B cell (primary cell): ENCODE data around the gene SLC30A2. TPM values are rescaled to one million over a fixed set of nuclear protein-coding genes. Genes with fewer than 3 reads are reported as not detected.

Experiments used
- ATAC-seq: fragments of 200-7000 bp; cut with Tn5 transposase; one replicate; pipeline ENCODE4 v1.10.0; 2021; ENCODE audit warnings: low read depth, mild to moderate bottlenecking, moderate number of reproducible peaks, moderate library complexity
- CTCF ChIA-PET: fragments of 350-600 bp; sonication (Branson Sonifier 250); formaldehyde crosslinking; loops from one replicate; lab custom pipeline; 2021; ENCODE audit warnings: antibody characterized with exemption, inconsistent platforms; lab: Charles Lee
- POLR2A ChIA-PET: fragments of 350-600 bp; sonication (Branson Sonifier 250); formaldehyde crosslinking; loops from one replicate; lab custom pipeline; 2021; ENCODE audit warnings: antibody characterized with exemption; lab: Charles Lee
- DNase-seq: peaks from one replicate; pipeline ENCODE4 v3.0.0; 2013
- H2AFZ ChIP-seq: 2 replicates; pipeline ENCODE4 v1.6.1; 2012; ENCODE audit warnings: mild to moderate bottlenecking, low read depth, low read length; ENCODE audit not compliant: insufficient read depth, poor library complexity, severe bottlenecking
- H3K27ac ChIP-seq, 2 donors: 1 replicate in 1 of 2; 2 replicates in 1 of 2; pipeline ENCODE4 v1.5.1; 2012 to 2013; ENCODE audit warnings: low read length in 2 of 2, mild to moderate bottlenecking in 2 of 2, moderate library complexity in 1 of 2
- H3K27me3 ChIP-seq, 4 experiments: fragments of 200-600 bp in 1 of 4; sonication (generic) in 1 of 4; replicated peaks in 1 of 4; 1 replicate in 2 of 4; 2 replicates in 2 of 4; pipeline versions ENCODE4 v1.6.1 to v1.7.0; 2013 to 2016; ENCODE audit warnings: low read length in 3 of 4, mild to moderate bottlenecking in 2 of 4, mixed read lengths in 1 of 4, moderate library complexity in 1 of 4; ENCODE audit not compliant: insufficient read depth in 4 of 4, control insufficient read depth in 3 of 4; ENCODE audit errors: control extremely low read depth in 1 of 4
- H3K36me3 ChIP-seq, 2 experiments: replicated peaks in 1 of 2; 1 replicate in 1 of 2; 2 replicates in 1 of 2; pipeline versions ENCODE4 v1.6.1 to v1.7.1; 2013; ENCODE audit warnings: low read length in 1 of 2; ENCODE audit not compliant: insufficient read depth in 2 of 2, control insufficient read depth in 1 of 2; ENCODE audit errors: control extremely low read depth in 1 of 2, extremely low read depth in 1 of 2
- H3K4me1 ChIP-seq, 2 donors: fragments of 200-600 bp in 1 of 2; sonication (generic) in 1 of 2; 1 replicate in 1 of 2; 2 replicates in 1 of 2; pipeline versions ENCODE4 v1.5.1 to v1.6.1; 2013 to 2017; ENCODE audit warnings: low read length in 2 of 2; ENCODE audit not compliant: control insufficient read depth in 2 of 2, insufficient read depth in 2 of 2
- H3K4me2 ChIP-seq: replicated peaks from 2 replicates; pipeline ENCODE3; 2012; ENCODE audit warnings: mild to moderate bottlenecking, low read depth, low read length; ENCODE audit not compliant: poor library complexity, severe bottlenecking
- H3K4me3 ChIP-seq, 5 experiments: fragments of 200-600 bp in 1 of 5; sonication (generic) in 1 of 5; 1 replicate in 3 of 5; 2 replicates in 2 of 5; pipeline versions ENCODE4 v1.5.1 to v1.7.0; 2011 to 2016; ENCODE audit warnings: low read length in 4 of 5, mild to moderate bottlenecking in 4 of 5, low read depth in 2 of 5, control low read depth in 1 of 5, moderate library complexity in 1 of 5; ENCODE audit not compliant: insufficient read depth in 1 of 5; ENCODE audit errors: control extremely low read depth in 1 of 5, extremely low read depth in 1 of 5
- H3K79me2 ChIP-seq: fragments of 200-600 bp; sonication (generic); one replicate; pipeline ENCODE4 v1.6.0; 2016; ENCODE audit warnings: low read length; ENCODE audit not compliant: control insufficient read depth, insufficient read depth
- H3K9ac ChIP-seq: fragments of 200-600 bp; sonication (generic); 2 replicates; pipeline ENCODE4 v1.6.1; 2017; ENCODE audit warnings: mild to moderate bottlenecking, low read length, moderate library complexity
- H3K9me3 ChIP-seq, 3 donors: one replicate each; pipeline versions ENCODE4 v1.6.1 to v1.7.1; 2013; ENCODE audit warnings: low read length in 2 of 3; ENCODE audit not compliant: control insufficient read depth in 2 of 3, insufficient read depth in 1 of 3; ENCODE audit errors: control extremely low read depth in 1 of 3
- H4K20me1 ChIP-seq: 2 replicates; pipeline ENCODE4 v1.6.0; 2012; ENCODE audit warnings: mild to moderate bottlenecking, low read length; ENCODE audit not compliant: insufficient read depth, control insufficient read depth, poor library complexity, severe bottlenecking
- H3K27ac Mint-ChIP-seq: one replicate; pipeline ENCODE4 v1.8.0; 2021; ENCODE audit warnings: mixed read lengths
- H3K27me3 Mint-ChIP-seq: one replicate; pipeline ENCODE4 v1.8.0; 2021; ENCODE audit warnings: mixed read lengths
- H3K4me1 Mint-ChIP-seq: one replicate; pipeline ENCODE4 v1.8.0; 2021; ENCODE audit warnings: mixed read lengths
- H3K4me3 Mint-ChIP-seq: one replicate; pipeline ENCODE4 v1.8.0; 2021; ENCODE audit warnings: mixed read lengths
- H3K9me3 Mint-ChIP-seq: one replicate; pipeline ENCODE4 v1.8.0; 2022; ENCODE audit warnings: mixed read lengths; ENCODE audit not compliant: insufficient read depth
- CTCF ChIP-seq: fragments of 200-600 bp; IDR thresholded peaks from one replicate; pipeline ENCODE4 v1.8.0; 2022; ENCODE audit warnings: antibody characterized with exemption, mild to moderate bottlenecking
- EZH2 ChIP-seq: IDR thresholded peaks from 2 replicates; pipeline ENCODE4 v1.6.1; 2012; ENCODE audit warnings: borderline replicate concordance, low read depth, mild to moderate bottlenecking, moderate library complexity, low read length; ENCODE audit not compliant: insufficient read depth, poor library complexity, severe bottlenecking
- WGBS: methylation state at CpG from one replicate; pipeline ENCODE4 v1.1.5; 2013; ENCODE audit warnings: missing lambda C conversion rate; ENCODE audit not compliant: insufficient coverage; 5-methylcytosine and 5-hydroxymethylcytosine counted together
- intact Hi-C: fragments of 100-400 bp; cut with micrococcal nuclease; formaldehyde crosslinking; loops from one replicate; pipeline ENCODE4 v1.10.0; 2022
- polyA plus RNA-seq: library from polyadenylated mRNA; depleted of rRNA; stranded (reverse); fragments of >200 nt; gene quantifications from 2 replicates; pipeline ENCODE4 v1.2.3, GENCODE V29; 2012
- total RNA-seq, 2 donors: library from RNA; stranded (reverse); fragments of 120-200 nt in 1 of 2; gene quantifications; 1 replicate in 1 of 2; 2 replicates in 1 of 2; pipeline versions ENCODE4 v1.2.3 to v1.2.4, GENCODE V29; 2013 to 2022

Gene SLC30A2
- total and polyA plus RNA-seq, 2 donors (not counting 1 experiment from before 2014, with no cell fraction given), result not detected

GRCh38 chr1:26082020-26082350 lies 36.1 kb upstream of the SLC30A2 start:
- H3K9me3 Mint-ChIP-seq, result no peaks in the 10 kb centered on the region
- H3K4me1 ChIP-seq, result no peaks in the 10 kb centered on the region
- H3K79me2 ChIP-seq, result no peaks in the 10 kb centered on the region
- no peaks in the 10 kb centered on the region for H4K20me1 ChIP-seq
- POLR2A ChIA-PET, result no interaction called here
- no peak overlapping the region for H3K9ac ChIP-seq
- no peaks in the 10 kb centered on the region for H3K36me3 ChIP-seq
- peaks cover 0 to 13% (median 0%) of the 10 kb centered on the region in 4 experiments for H3K27me3 ChIP-seq
- TF ChIP-seq CTCF (no peak), EZH2 (no peak)
- ATAC-seq (no peak), DNase-seq (no peak)
- no peak overlapping the region for H3K4me2 ChIP-seq
- CTCF ChIA-PET, result no interaction called here
- no peaks in the 10 kb centered on the region for H3K4me1 Mint-ChIP-seq
- H3K4me3 Mint-ChIP-seq, result no peak overlapping the region
- no peak overlapping the region for H3K27ac ChIP-seq
- no peak overlapping the region for H3K27ac Mint-ChIP-seq
- WGBS, result no CpG with 5 or more reads among the region's 3 CpGs
- H2AFZ ChIP-seq, result no peak overlapping the region
- H3K9me3 ChIP-seq, result no peaks in the 10 kb centered on the region
- intact Hi-C loops, result no loop called here
- no peak overlapping the region for H3K4me3 ChIP-seq
- peaks cover 38% of the 10 kb centered on the region for H3K27me3 Mint-ChIP-seq

- H3K4me1 ChIP-seq, result no peaks in the 10 kb centered on the region
- TF ChIP-seq EZH2 (no peak), CTCF (no peak)
- peaks cover 0 to 13% (median under 1%) of the 10 kb centered on the region in 4 experiments for H3K27me3 ChIP-seq
- intact Hi-C loops, result no loop called here
- H2AFZ ChIP-seq, result no peak overlapping the region
- WGBS, result 47% methylated on average over 6 of the region's 8 CpGs
- no peak overlapping the region for H3K4me3 Mint-ChIP-seq
- no peak overlapping the region for H3K4me3 ChIP-seq
- POLR2A ChIA-PET, result no interaction called here
- H4K20me1 ChIP-seq, result no peaks in the 10 kb centered on the region
- no peaks in the 10 kb centered on the region for H3K79me2 ChIP-seq
- DNase-seq (no peak), ATAC-seq (no peak)
- CTCF ChIA-PET, result no interaction called here
- no peaks in the 10 kb centered on the region for H3K9me3 ChIP-seq
- H3K36me3 ChIP-seq, result no peaks in the 10 kb centered on the region
- H3K4me2 ChIP-seq, result no peak overlapping the region
- no peaks in the 10 kb centered on the region for H3K4me1 Mint-ChIP-seq
- no peak overlapping the region for H3K9ac ChIP-seq
- peaks cover 41% of the 10 kb centered on the region for H3K27me3 Mint-ChIP-seq
- no peak overlapping the region for H3K27ac ChIP-seq
- H3K27ac Mint-ChIP-seq, result no peak overlapping the region
- H3K9me3 Mint-ChIP-seq, result no peaks in the 10 kb centered on the region
Observed at GRCh38 chr1:26081267-26082019, 35.5 kb upstream of the SLC30A2 start.
